Gastrocnemius medialis (tissue), 4 donors: ENCODE data around the gene DIPK2A. TPM values are rescaled to one million over a fixed set of nuclear protein-coding genes. Genes with fewer than 3 reads are reported as not detected.

Experiments used
- ATAC-seq, 2 donors: fragments of 150-250 bp; one replicate each; pipeline ENCODE4 v1.9.1; 2016
- DNase-seq, 2 donors: peaks; one replicate each; pipeline ENCODE4 v3.0.0-alpha.2; 2019
- H3K27ac ChIP-seq, 4 donors: fragments of 200-600 bp; sonication (generic); 1 replicate in 1 of 4; 2 replicates in 3 of 4; pipeline ENCODE4 v1.5.1; 2016 to 2018; ENCODE audit warnings: mild to moderate bottlenecking in 2 of 4, moderate library complexity in 1 of 4
- H3K27me3 ChIP-seq, 3 donors: fragments of 200-600 bp; sonication (generic) in 2 of 3; 1 replicate in 1 of 3; 2 replicates in 2 of 3; pipeline versions ENCODE4 v1.5.1 to v1.6.0; 2016 to 2019; ENCODE audit warnings: mild to moderate bottlenecking in 1 of 3, moderate library complexity in 1 of 3
- H3K36me3 ChIP-seq, 2 donors: fragments of 200-600 bp; sonication (generic) in 1 of 2; one replicate each; pipeline ENCODE4 v1.5.1; 2017 to 2018
- H3K4me1 ChIP-seq, 2 donors: fragments of 200-600 bp; sonication (generic) in 1 of 2; one replicate each; pipeline ENCODE4 v1.5.1; 2016 to 2017; ENCODE audit warnings: mild to moderate bottlenecking in 2 of 2
- H3K4me3 ChIP-seq, 4 donors: fragments of 200-600 bp; sonication (generic) in 3 of 4; 1 replicate in 1 of 4; 2 replicates in 3 of 4; pipeline ENCODE4 v1.5.1; 2016 to 2019; ENCODE audit warnings: mild to moderate bottlenecking in 2 of 4
- H3K9me3 ChIP-seq, 3 donors: fragments of 200-600 bp; sonication (generic) in 2 of 3; 1 replicate in 1 of 3; 2 replicates in 2 of 3; pipeline ENCODE4 v1.5.1; 2016 to 2019
- CTCF ChIP-seq, 5 experiments: fragments of 450-650 bp in 3 of 5; fragments of 200-600 bp in 2 of 5; sonication (generic) in 2 of 5; IDR thresholded peaks in 4 of 5; conservative IDR thresholded peaks in 1 of 5; 1 replicate in 4 of 5; 2 replicates in 1 of 5; pipeline ENCODE4 v1.5.1; 2016 to 2019; ENCODE audit warnings: antibody characterized with exemption in 5 of 5, mild to moderate bottlenecking in 3 of 5, moderate library complexity in 3 of 5
- POLR2A ChIP-seq, 2 donors: fragments of 450-650 bp; IDR thresholded peaks; one replicate each; pipeline ENCODE4 v1.6.1; 2017; ENCODE audit warnings: antibody characterized with exemption in 2 of 2, mild to moderate bottlenecking in 2 of 2, moderate library complexity in 2 of 2
- in situ Hi-C, 4 donors: fragments of 200-750 bp; cut with MboI; loops; one replicate each; pipeline versions ENCODE4 v1.15.0 to v1.8.0; 2017; ENCODE audit warnings: low sequenced_read_pairs in 4 of 4
- intact Hi-C: fragments of 100-400 bp; cut with DNase I; formaldehyde crosslinking; loops from one replicate; pipeline ENCODE4 v1.15.1; 2023; ENCODE audit warnings: low total_unique reads
- total RNA-seq, 4 donors: library from RNA; depleted of rRNA; stranded (reverse); fragments of >200 nt; gene quantifications; one replicate each; pipeline versions ENCODE4 v1.1.0 to v1.2.3, GENCODE V29; 2016

Gene DIPK2A
- total RNA-seq, 4 donors from 2014 or later, result 7.7 to 14.1 (median 10.4) TPM

GRCh38 chr3:143979813-143980212 lies 8.2 kb downstream of the DIPK2A start:
- no peak for TF ChIP-seq CTCF (IDR thresholded peaks at IDR 0.05 in 4 of 5, conservative IDR thresholded peaks at IDR 0.05 in 1 of 5)
- TF ChIP-seq POLR2A (IDR thresholded peaks at IDR 0.05), result no peak
- H3K27ac ChIP-seq, result no peak overlapping the region
- no peaks in the 10 kb centered on the region for H3K27me3 ChIP-seq
- no peak overlapping the region for H3K4me3 ChIP-seq
- in situ Hi-C loops, result no loop called here
- intact Hi-C loops, result loop anchor here (10.0 kb wide), 1 partner anchor 795 kb away; no protein-coding TSS in a partner anchor
- ATAC-seq (no peak), DNase-seq (no peak)
- no peaks in the 10 kb centered on the region for H3K36me3 ChIP-seq
- peaks cover 36 to 41% of the 10 kb centered on the region in 2 donors for H3K4me1 ChIP-seq
- H3K9me3 ChIP-seq, result no peaks in the 10 kb centered on the region

GRCh38 chr3:143988306-143988705 lies 16.7 kb downstream of the DIPK2A start:
- in situ Hi-C loops, result no loop called here
- no peak for TF ChIP-seq POLR2A (IDR thresholded peaks at IDR 0.05)
- no peak for TF ChIP-seq CTCF (IDR thresholded peaks at IDR 0.05 in 4 of 5, conservative IDR thresholded peaks at IDR 0.05 in 1 of 5)
- ATAC-seq (no peak), DNase-seq (no peak)
- no peaks in the 10 kb centered on the region for H3K36me3 ChIP-seq
- peaks cover 0 to 7% of the 10 kb centered on the region in 2 donors for H3K4me1 ChIP-seq
- intact Hi-C loops, result no loop called here
- no peaks in the 10 kb centered on the region for H3K27me3 ChIP-seq
- H3K4me3 ChIP-seq, result no peak overlapping the region
- no peaks in the 10 kb centered on the region for H3K9me3 ChIP-seq
- H3K27ac ChIP-seq, result no peak overlapping the region

- Histone ChIP-seq H3K9me3 (no peaks in the 10 kb centered on the region), H3K27me3 (no peaks in the 10 kb centered on the region), H3K36me3 (no peaks in the 10 kb centered on the region), H3K4me3 (no peak overlapping the region), H3K27ac (no peak overlapping the region), H3K4me1 (peaks cover 0 to 2% of the 10 kb centered on the region in 2 donors)
- in situ Hi-C loops (no loop called here), intact Hi-C loops (no loop called here)
- TF ChIP-seq POLR2A (IDR thresholded peaks at IDR 0.05) (no peak), CTCF (IDR thresholded peaks at IDR 0.05 in 4 of 5, conservative IDR thresholded peaks at IDR 0.05 in 1 of 5) (no peak)
- ATAC-seq, result no peak
- DNase-seq, result no peak
These were observed 17.8 kb downstream of the DIPK2A start for GRCh38 chr3:143989461-143989860.

- TF ChIP-seq CTCF (IDR thresholded peaks at IDR 0.05 in 4 of 5, conservative IDR thresholded peaks at IDR 0.05 in 1 of 5) (no peak), POLR2A (IDR thresholded peaks at IDR 0.05) (no peak)
- no peaks in the 10 kb centered on the region for H3K36me3 ChIP-seq
- intact Hi-C loops, result no loop called here
- no peaks in the 10 kb centered on the region for H3K9me3 ChIP-seq
- no peaks in the 10 kb centered on the region for H3K27me3 ChIP-seq
- ATAC-seq, result no peak
- no peak overlapping the region for H3K27ac ChIP-seq
- H3K4me3 ChIP-seq, result no peak overlapping the region
- in situ Hi-C loops, result no loop called here
- H3K4me1 ChIP-seq, result no peaks in the 10 kb centered on the region
- no peak for DNase-seq
These were observed 20.1 kb downstream of the DIPK2A start for GRCh38 chr3:143991713-143992112.

GRCh38 chr3:143998266-143998665 lies 26.6 kb downstream of the DIPK2A start:
- intact Hi-C loops, result no loop called here
- ATAC-seq, result no peak
- in situ Hi-C loops, result no loop called here

More at GRCh38 chr3:143998266-143998665, 26.6 kb downstream of the DIPK2A start:
- Histone ChIP-seq H3K27ac (no peak overlapping the region), H3K36me3 (no peaks in the 10 kb centered on the region), H3K4me1 (no peaks in the 10 kb centered on the region), H3K9me3 (no peaks in the 10 kb centered on the region), H3K4me3 (no peak overlapping the region), H3K27me3 (no peaks in the 10 kb centered on the region)
- TF ChIP-seq CTCF (IDR thresholded peaks at IDR 0.05 in 4 of 5, conservative IDR thresholded peaks at IDR 0.05 in 1 of 5), result no peak
- no peak for DNase-seq
